Stimulated activated CD8-positive, alpha-beta memory T cell treated with anti-CD3 and anti-CD28 coated beads, Interleukin-12 subunit alpha, Interleukin-12 subunit beta, amount 100 ng/mL, for 24 hours (primary cell): ENCODE data around the gene ARMC2.
A peak's percentile ranks its signal among the peaks of the same experiment; 100 is the strongest.
"Not testable (repeated sequence)": the region's sequence is repeated elsewhere in the genome, so short reads cannot be mapped to it uniquely, and the experiment has no call there.

Experiments used
- DNase-seq: peaks from one replicate; pipeline ENCODE4 v3.0.0-alpha.2; 2020; ENCODE audit errors: extremely low read depth

The ARMC2 gene

GRCh38 chr6:108848116-108848868, at the start of gene ARMC2:
Gene ARMC2, plus strand, starts transcription at chr6:108848422. Its CDS starts 5,846 bp downstream, at chr6:108854268.
- peak; percentile 66 for DNase-seq

GRCh38 chr6:108798670-108799353, 49.4 kb upstream of the ARMC2 start:
- DNase-seq: peak; percentile 14

- DNase-seq: no peak
Measured at GRCh38 chr6:108799354-108799717, 48.9 kb upstream of the ARMC2 start.

GRCh38 chr6:108799791-108800190, 48.4 kb upstream of the ARMC2 start:
- no peak for DNase-seq

- DNase-seq: no peak
Measured at GRCh38 chr6:108800427-108800864, 47.8 kb upstream of the ARMC2 start.

GRCh38 chr6:108801366-108801765, 46.9 kb upstream of the ARMC2 start:
- DNase-seq: no peak

- no peak for DNase-seq
Measured at GRCh38 chr6:108803982-108804490, 44.2 kb upstream of the ARMC2 start.

- no peak for DNase-seq
Measured at GRCh38 chr6:108804956-108805355, 43.3 kb upstream of the ARMC2 start.

- no peak for DNase-seq
Measured at GRCh38 chr6:108805611-108806167, 42.5 kb upstream of the ARMC2 start.

- no peak for DNase-seq
Measured at GRCh38 chr6:108806171-108806570, 42.1 kb upstream of the ARMC2 start.

GRCh38 chr6:108806665-108807064, 41.6 kb upstream of the ARMC2 start:
- DNase-seq: no peak

GRCh38 chr6:108807928-108808327, 40.3 kb upstream of the ARMC2 start:
- DNase-seq: no peak

GRCh38 chr6:108809211-108809610, 39.0 kb upstream of the ARMC2 start:
- DNase-seq: no peak

- no peak for DNase-seq
Measured at GRCh38 chr6:108810057-108810643, 38.1 kb upstream of the ARMC2 start.

- DNase-seq: no peak
Measured at GRCh38 chr6:108811490-108811889, 36.7 kb upstream of the ARMC2 start.

GRCh38 chr6:108813218-108813617, 35.0 kb upstream of the ARMC2 start:
- DNase-seq: not testable (repeated sequence)

GRCh38 chr6:108817276-108817675, 30.9 kb upstream of the ARMC2 start:
- DNase-seq: not testable (repeated sequence)

- no peak for DNase-seq
Measured at GRCh38 chr6:108820006-108820405, 28.2 kb upstream of the ARMC2 start.

- DNase-seq: no peak
Measured at GRCh38 chr6:108822401-108822800, 25.8 kb upstream of the ARMC2 start.

GRCh38 chr6:108825326-108825725, 22.9 kb upstream of the ARMC2 start:
- no peak for DNase-seq

GRCh38 chr6:108831104-108831503, 17.1 kb upstream of the ARMC2 start:
- DNase-seq: no peak

- DNase-seq: no peak
Measured at GRCh38 chr6:108832738-108833137, 15.5 kb upstream of the ARMC2 start.
